Measurements from ENCODE around the gene ZNF708.
"Not testable (repeated sequence)": the region's sequence is repeated elsewhere in the genome, so short reads cannot be mapped to it uniquely, and the experiment has no call there.

Gene ZNF708

DNA sequence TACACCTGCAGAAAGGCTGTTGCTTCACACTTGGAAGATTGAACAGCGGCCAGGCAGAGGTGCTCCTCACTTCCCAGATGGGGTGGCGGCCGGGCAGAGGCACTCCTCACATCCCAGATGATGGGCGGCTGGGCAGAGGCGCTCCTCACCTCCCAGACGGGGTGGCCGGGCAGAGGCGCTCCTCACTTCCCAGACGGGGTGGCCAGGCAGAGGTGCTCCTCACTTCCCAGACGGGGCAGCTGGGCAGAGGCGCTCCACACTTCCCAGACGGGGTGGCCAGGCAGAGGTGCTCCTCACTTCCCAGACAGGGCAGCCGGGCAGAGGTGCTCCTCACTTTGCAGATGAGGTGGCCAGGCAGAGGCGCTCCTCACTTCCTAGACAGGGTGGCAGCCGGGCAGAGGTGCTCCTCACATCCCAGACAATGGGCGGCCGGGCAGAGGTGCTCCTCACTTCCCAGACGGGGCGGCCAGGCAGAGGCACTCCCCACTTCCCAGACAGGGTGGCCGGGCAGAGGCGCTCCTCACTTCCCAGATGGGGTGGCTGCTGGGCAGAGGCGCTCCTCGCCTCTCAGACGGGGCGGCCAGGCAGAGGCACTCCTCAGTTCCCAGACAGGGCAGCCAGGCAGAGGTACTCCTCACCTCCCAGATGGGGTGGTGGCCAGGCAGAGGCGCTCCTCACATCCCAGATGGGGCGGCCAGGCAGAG is 69.6 kb downstream of the ZNF708 start:
- not testable (repeated sequence) for DNase-seq

DNA sequence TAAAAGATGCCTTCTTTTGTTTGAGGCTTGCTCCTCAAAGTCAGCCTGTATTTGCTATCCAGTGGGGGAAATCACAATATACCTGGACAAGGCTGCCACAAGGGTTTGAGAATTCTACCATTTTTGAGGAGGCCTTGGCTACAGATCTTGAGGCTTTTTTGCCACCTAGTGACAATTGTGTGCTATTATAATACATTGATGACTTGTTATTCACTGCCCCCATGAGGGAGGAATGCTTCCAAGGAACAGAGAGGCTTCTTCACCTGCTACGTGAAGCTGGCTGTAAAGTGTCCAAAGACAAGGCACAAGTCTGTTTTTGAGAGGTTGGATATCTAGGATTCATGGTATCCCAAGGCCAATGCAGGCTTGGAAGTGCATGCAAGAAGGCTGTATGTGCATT is 72.5 kb downstream of the ZNF708 start:
- DNase-seq: no peak

Measured in activated CD8-positive, alpha-beta memory T cell treated with anti-CD3 and anti-CD28 coated beads, Interleukin-2, amount 50 U/mL, for 48 hours (primary cell).